Measurements from ENCODE around the gene BCAT1.
"Not testable (repeated sequence)": the region's sequence is repeated elsewhere in the genome, so short reads cannot be mapped to it uniquely, and the experiment has no call there.

BCAT1 gene

DNA sequence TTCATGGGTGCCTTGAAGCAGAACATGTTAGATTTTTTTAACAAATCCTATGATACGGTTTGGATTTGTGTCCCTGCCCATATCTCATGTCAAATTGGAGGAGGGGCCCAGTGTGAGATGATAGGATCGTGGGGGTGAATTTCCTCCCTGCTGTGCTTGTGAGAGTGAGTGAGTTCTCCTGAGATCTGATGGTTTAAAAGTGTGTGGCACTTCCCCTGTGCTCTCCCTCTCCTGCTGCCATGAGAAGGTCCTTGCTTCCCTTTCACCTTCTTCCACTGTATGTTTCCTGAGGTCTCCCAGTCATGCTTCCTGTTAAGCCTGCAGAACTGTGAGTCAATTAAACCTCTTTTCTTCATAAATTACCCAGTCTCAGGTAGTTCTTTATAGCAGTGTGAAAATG is 97.0 kb downstream of the BCAT1 start:
- not testable (repeated sequence) for DNase-seq

DNA sequence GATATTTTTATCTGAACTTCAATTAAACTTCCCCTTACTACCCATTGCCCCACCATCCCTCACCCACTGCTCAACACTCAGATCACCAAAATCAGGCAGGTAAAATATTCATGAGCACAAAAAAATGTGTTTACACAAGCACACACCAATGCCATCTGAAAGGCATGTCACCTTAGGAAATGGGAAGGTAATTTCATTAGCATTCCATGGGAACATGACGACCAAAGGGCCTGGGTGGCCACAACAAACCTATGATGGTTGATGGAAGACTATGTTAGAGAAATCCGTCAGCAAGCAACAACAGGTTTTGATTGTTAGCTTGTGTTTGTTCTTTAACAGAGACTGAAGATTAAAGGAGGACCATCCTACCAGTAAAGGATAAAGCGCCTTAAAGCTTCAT is 97.6 kb downstream of the BCAT1 start:
- no peak for DNase-seq

DNA sequence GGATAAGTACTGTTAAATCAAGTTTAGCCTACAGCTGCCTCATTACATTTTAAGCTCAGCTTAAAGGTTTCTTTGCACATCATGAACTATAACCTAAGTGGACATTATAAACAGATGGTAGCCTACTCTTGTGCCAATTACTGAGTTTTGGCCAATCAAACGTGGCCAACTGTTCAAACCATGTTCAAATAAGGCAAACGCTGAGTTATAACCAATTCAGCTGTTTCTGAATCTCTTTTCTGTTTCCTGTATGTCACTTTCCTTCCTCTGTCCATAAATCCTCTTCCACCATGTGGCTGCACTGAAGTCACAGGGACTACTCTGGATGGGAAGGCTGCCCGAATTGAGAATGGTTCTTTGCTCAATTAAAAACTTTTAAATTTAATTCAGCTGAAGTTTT is 98.4 kb downstream of the BCAT1 start:
- no peak for DNase-seq

- DNase-seq: no peak
Measured at GRCh38 chr12:24848941-24849477, 99.9 kb downstream of the BCAT1 start.

GRCh38 chr12:24846689-24847088 is 102.2 kb downstream of the BCAT1 start:
- DNase-seq: no peak

DNA sequence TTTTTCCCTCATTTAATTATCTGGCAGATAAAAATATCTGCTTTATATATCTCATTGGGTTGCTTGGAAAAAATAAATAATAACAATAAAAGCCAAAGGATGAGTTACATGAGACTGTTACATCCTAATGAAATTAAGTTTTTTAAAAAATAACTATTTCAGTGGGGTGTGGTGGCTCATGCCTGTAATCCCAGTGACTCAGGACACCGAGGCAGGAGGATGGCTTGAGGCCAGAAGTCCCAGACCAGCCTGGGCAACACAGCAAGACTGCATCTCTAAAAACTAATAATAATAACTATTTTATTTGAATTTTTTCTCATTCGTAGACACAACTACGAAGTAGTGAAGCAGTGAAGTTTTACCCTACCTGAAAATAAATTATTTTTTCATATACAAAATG is 103.3 kb downstream of the BCAT1 start:
- DNase-seq: no peak

- DNase-seq: no peak
Measured at GRCh38 chr12:24840046-24840800, 108.7 kb downstream of the BCAT1 start.

DNA sequence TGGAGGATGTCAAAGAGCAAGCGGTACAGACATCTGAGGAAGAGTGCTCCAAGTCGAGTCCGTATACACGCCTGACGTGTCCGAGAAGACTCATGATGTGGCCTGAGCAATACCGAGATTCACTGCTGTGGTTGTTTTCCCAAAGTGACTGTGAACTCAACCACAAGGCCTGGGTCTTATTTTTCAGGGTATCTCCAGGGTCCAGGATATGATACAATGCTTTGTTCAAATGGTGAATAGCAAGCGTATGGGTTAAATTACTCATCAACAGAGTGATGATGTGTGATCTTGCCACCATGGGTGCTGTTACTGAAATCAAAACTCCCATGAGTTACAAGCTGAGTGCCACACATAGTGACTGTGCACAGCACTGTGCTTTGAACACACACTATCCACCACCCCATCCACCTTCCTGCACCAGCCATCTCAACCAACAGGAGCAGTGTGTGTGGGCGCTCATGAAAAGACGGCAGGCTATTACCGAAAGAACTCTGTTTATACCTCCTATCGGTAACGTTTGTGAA is 109.6 kb downstream of the BCAT1 start:
- peak; percentile 6 for DNase-seq

GRCh38 chr12:24838531-24838950 is 110.4 kb downstream of the BCAT1 start:
- DNase-seq: no peak

DNA sequence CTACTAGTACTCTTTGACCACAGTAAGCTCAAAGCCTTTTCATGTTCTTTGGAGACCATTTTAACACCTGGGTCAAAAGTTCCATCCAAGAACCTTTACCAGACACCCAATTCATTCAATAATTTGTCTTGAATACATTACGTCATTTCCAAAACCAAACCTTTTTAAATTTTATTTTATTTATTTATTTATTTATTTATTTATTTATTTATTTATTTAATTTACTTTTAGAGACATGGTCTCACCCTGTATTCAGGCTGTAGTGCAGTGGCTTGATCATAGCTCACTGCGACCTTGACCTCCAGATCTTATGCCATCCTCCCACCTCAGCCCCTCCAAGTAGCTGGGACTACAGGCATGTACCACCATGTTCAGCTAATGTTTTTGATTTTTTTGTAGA is 113.5 kb downstream of the BCAT1 start:
- no peak for DNase-seq

DNA sequence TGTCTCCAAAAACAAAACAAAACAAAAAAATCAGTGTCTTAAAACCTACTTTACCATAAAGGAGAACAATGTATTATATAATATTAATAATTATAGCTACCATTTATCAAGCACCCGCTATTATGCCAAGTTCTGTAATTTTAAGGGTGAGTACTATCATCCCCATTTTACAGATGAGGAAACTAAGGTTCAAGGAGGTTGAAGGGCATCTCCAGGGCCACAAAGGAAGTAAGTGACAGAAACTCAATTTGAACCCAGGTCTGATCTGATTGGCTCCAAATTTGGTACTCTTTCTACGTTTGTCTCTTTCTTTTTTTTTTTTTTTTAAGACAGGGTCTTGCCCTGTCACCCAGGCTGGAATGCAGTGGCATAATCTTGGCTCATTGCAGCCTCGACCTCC is 115.4 kb downstream of the BCAT1 start:
- no peak for DNase-seq

DNA sequence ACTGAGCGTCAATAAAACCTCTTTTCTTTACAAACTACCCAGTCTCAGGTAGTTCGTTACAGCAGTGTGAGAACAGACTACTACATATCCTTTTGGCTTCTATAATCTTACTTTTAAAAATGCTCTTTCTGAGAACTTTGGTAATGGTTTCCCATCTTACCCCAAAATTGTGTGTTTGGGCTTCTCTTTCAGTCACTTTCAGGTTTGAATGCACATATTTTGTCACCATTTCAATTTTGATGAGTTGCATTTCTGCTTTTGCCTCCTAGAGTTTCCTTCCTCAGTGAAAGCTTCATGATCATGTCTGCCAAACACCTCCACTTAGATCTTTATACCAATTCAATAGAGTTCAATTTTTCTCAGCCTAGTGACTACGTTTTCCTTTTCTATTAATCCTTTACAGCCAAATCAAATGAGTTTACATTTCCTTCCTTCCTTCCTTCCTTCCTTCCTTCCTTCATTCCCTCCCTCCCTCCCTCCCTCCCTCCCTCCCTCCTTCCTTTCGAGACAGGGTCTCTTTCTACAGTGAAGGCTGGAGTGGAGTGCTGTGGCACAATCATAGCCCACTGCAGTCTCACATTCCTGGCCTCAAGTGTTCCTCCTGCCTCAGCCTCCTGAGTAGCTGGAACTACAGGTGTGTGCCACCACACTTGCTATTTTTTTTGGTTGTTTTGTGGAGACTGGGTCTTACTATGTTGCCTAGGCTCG is 124.9 kb downstream of the BCAT1 start:
- no peak for DNase-seq

GRCh38 chr12:24822121-24822899 is 126.6 kb downstream of the BCAT1 start:
- no peak for DNase-seq

DNA sequence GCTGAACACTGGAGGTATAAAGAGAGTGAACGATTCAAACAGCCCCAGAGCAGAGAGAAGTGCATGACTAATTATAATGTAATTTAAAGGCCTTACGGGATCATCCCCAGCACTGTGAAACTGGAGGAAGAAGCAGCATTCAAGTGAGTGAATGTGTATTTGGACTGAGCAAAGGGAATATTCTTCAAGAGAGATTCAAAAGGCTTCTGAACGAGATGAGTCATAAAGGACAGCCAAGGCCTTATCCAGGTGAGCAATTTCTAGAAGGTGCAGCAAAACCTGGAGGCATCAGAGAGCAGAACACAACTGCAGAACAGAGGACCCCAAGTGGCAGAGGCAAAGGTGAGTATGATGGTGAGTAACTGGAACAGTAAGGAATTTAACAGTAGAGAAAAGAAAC is 127.2 kb downstream of the BCAT1 start:
- no peak for DNase-seq

DNA sequence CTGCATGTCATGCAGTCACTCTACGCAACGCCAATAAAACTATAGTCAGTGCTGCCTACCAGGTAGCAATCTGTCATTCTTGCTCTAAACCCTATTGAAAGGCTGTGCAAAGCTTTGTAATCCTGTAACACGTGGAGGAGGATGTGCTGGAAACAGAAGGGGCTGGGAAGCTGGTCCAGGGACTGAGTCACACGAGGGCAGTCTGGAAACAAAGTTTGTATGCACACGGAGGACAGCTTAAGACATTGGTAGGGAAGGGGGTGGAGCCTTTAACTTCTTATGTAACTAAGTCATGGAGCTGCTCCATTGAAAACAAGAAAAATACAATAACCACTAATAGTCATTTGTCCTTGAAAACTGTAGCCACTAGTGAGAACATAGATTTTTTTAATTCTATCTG is 128.0 kb downstream of the BCAT1 start:
- no peak for DNase-seq

- no peak for DNase-seq
Measured at GRCh38 chr12:24818351-24818750, 130.6 kb downstream of the BCAT1 start.

- DNase-seq: no peak
Measured at GRCh38 chr12:24815114-24815423, 133.8 kb downstream of the BCAT1 start.

DNA sequence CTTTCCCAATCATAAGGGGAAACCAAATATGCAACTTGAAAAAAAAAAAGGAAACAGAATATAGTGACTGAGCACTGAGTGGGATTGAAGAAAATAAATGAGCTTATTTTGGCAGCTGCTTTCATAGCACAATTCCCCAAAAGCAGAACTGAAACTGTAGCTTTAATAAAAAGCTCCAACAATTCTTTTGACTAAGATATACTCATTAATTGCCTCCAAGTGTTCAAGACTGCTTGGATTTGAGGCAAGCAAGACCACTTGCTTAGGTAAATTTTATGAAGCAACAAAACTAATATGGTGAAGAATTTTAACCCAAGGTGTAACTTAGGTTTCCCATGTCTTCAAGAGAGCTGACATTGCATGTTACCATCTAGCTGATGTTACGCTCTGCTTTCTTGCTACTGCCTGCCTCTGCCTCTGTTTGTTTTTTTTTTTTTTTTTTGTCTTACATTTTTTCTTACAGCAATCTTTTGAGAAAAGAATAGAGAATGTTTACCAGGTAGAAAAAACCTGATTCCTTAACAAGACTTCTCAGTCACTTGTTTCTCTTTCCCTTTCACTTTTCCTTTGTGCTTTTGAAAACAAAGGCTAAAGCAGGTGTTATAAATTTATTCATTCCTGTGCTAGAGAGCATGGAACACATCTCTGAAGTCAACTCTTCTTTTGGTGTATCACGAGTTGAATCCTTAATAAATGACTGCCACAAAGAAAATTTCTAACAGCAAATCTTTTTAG is 134.4 kb downstream of the BCAT1 start:
- DNase-seq: no peak

DNA sequence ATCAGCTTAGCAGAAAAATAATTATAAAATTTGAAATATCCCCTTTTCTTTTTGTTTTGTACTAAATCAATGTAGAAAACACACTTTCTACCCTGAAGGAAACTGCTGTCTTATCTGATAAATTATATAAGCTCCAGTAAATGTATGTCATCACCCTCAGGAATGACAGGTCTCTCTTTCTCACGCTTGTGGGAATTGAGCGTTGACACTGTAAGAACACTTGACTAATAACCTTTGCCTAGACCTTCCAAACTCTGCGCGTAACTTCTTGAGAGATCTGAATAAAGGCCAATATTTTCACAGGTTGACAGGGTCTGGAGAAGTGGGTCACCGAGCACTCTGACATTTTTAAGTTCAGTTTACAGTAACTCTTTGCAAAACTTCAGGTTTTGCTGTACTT is 138.5 kb downstream of the BCAT1 start:
- DNase-seq: no peak

- not testable (repeated sequence) for DNase-seq
Measured at GRCh38 chr12:24809306-24809705, 139.6 kb downstream of the BCAT1 start.

- no peak for DNase-seq
Measured at GRCh38 chr12:24808651-24809050, 140.2 kb downstream of the BCAT1 start.

DNA sequence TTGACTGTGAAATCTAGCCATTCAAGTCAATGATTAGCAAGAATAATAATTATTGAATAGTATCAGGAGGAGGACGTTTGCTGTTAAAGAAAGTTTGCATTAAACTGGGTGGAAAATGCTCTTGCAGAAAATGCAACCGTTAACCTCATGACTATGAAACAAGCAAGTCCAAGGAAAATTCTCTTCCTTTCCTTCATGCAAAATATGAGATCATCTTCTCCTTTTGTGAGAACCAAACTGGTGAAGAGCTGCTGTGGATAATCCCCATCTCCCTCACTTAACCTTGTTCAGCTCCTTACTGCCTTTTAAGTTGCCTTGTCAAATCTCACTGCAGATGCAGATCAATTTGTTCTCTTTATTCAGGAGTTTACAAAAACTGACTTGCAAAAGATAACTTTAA is 142.5 kb downstream of the BCAT1 start:
- DNase-seq: no peak
